Keratinocyte (primary cell): ENCODE results near the gene LHX2.
A peak's percentile ranks its signal among the peaks of the same experiment; 100 is the strongest.

ENCODE experiments used
- EZH2 ChIP-seq: IDR thresholded peaks from one replicate; pipeline ENCODE4 v1.6.1; 2012; ENCODE audit warnings: inconsistent platforms, mild to moderate bottlenecking, low read length, moderate library complexity
- TF ChIP-seq, protein P1 (sequence below), 3 experiments: IDR thresholded peaks in 1 of 3; conservative IDR thresholded peaks in 1 of 3; optimal IDR thresholded peaks in 1 of 3; 2 replicates in 2 of 3; 3 replicates in 1 of 3; pipeline versions ENCODE3 to v1.5.1; 2011; ENCODE audit warnings: low read length in 3 of 3, mild to moderate bottlenecking in 3 of 3, moderate library complexity in 2 of 3, control low read depth in 1 of 3, inconsistent platforms in 1 of 3; ENCODE audit not compliant: insufficient read depth in 2 of 3; ENCODE audit errors: extremely low read depth in 1 of 3

DNA sequence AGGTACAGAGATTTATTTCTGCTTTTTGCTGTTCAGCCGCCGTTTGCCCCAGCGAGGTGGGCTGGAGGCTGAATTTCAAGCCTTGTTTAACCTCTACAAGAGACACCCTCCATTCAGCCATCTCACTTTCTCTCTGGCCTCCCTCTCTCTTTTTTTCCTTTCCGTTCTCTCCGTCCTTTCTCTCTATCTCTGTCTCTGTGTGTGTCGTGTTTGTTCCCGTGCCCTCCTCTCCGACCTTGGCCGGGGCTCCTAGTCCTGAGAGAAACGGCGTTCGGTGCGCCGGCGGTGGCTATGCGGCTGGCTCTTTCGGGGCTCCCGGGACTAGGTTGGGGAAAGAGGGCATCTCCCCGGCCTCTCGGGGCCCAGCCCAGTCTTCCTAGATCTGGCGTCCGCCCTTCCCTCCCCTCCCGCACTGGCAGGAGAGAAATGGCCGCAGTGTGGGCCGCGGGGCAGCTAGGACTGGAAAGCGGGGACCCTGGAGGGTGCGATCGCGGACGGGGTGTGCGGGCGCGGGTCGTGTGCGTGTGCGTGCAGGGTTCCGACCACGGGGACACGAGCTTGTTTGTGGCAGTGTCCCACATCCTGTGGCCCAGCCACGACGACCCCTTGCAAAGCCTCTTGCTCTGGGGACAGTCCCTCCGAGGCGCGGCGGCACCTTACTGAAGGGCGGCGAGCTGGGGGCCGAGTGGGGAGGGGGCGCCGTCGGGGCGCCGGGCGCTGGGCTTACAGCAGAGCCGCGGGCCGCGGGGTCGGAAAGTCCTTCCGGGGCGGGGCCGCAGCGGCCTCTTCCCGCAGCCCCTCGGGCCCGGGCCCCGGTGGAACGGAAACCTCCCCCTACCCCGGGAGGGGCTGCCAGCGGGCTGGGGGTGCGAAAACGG lies 5.7 kb downstream of the LHX2 start:
- TF ChIP-seq, protein P1, sequence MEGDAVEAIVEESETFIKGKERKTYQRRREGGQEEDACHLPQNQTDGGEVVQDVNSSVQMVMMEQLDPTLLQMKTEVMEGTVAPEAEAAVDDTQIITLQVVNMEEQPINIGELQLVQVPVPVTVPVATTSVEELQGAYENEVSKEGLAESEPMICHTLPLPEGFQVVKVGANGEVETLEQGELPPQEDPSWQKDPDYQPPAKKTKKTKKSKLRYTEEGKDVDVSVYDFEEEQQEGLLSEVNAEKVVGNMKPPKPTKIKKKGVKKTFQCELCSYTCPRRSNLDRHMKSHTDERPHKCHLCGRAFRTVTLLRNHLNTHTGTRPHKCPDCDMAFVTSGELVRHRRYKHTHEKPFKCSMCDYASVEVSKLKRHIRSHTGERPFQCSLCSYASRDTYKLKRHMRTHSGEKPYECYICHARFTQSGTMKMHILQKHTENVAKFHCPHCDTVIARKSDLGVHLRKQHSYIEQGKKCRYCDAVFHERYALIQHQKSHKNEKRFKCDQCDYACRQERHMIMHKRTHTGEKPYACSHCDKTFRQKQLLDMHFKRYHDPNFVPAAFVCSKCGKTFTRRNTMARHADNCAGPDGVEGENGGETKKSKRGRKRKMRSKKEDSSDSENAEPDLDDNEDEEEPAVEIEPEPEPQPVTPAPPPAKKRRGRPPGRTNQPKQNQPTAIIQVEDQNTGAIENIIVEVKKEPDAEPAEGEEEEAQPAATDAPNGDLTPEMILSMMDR (optimal IDR thresholded peaks at IDR 0.05 in 1 of 3, IDR thresholded peaks at IDR 0.05 in 1 of 3, conservative IDR thresholded peaks at IDR 0.05 in 1 of 3; ENCODE audit: extremely low read depth in 1 of 3, insufficient read depth in 2 of 3, low read length in 3 of 3): no peak
- TF ChIP-seq EZH2: peak; percentile 96
